Measurements from ENCODE around the gene BNIP3.

GRCh38 chr10:131981429-131982184, at the start of gene BNIP3:
- TF ChIP-seq CTCF (IDR thresholded peaks at IDR 0.05; ENCODE audit: poor library complexity) (no peak), EZH2 (IDR thresholded peaks at IDR 0.05; ENCODE audit: borderline replicate concordance) (no peak), EZH2phosphoT487 (IDR thresholded peaks at IDR 0.05; ENCODE audit: low read depth, severe bottlenecking, unreplicated experiment) (no peak)

Measured in hepatocyte (in vitro differentiated cells).